ENCODE data around the gene CTSE.
A peak's percentile ranks its signal among the peaks of the same experiment; 100 is the strongest.

Gene CTSE

GRCh38 chr1:206049919-206050600 is 26.4 kb upstream of the CTSE start:
- DNase-seq, result no peak

GRCh38 chr1:206049293-206049692 is 25.6 kb upstream of the CTSE start:
- DNase-seq, result no peak

GRCh38 chr1:206048582-206048981 is 24.9 kb upstream of the CTSE start:
- no peak for DNase-seq

GRCh38 chr1:206047271-206047670 is 23.6 kb upstream of the CTSE start:
- no peak for DNase-seq

- no peak for DNase-seq
Observed at GRCh38 chr1:206041640-206042039, 17.9 kb upstream of the CTSE start.

GRCh38 chr1:206040328-206040727 is 16.6 kb upstream of the CTSE start:
- DNase-seq, result no peak

- DNase-seq, result no peak
Observed at GRCh38 chr1:206039046-206039973, 15.6 kb upstream of the CTSE start.

- no peak for DNase-seq
Observed at GRCh38 chr1:206037581-206037980, 13.9 kb upstream of the CTSE start.

- DNase-seq, result no peak
Observed at GRCh38 chr1:206036663-206037455, 13.2 kb upstream of the CTSE start.

GRCh38 chr1:206035027-206035426 is 11.3 kb upstream of the CTSE start:
- no peak for DNase-seq

GRCh38 chr1:206032380-206033140 is 8.9 kb upstream of the CTSE start:
- DNase-seq, result no peak

GRCh38 chr1:206030714-206031113 is 7.0 kb upstream of the CTSE start:
- DNase-seq, result peak; percentile 72 to 73

- DNase-seq, result no peak
Observed at GRCh38 chr1:206030191-206030590, 6.5 kb upstream of the CTSE start.

- DNase-seq, result no peak
Observed at GRCh38 chr1:206029484-206029883, 5.8 kb upstream of the CTSE start.

GRCh38 chr1:206025283-206025820 is 1.7 kb upstream of the CTSE start:
- no peak for DNase-seq

GRCh38 chr1:206022766-206023165 is 929 bp downstream of the CTSE start:
- no peak for DNase-seq

GRCh38 chr1:206021626-206022365 is 1.9 kb downstream of the CTSE start:
- no peak for DNase-seq

GRCh38 chr1:206021008-206021625 is 2.6 kb downstream of the CTSE start:
- no peak for DNase-seq

GRCh38 chr1:206020393-206021007 is 3.2 kb downstream of the CTSE start:
- no peak for DNase-seq

GRCh38 chr1:206015071-206015470 is 8.6 kb downstream of the CTSE start:
- no peak for DNase-seq

- no peak for DNase-seq
Observed at GRCh38 chr1:206014601-206015000, 9.1 kb downstream of the CTSE start.
